Transverse colon (tissue), 3 donors: ENCODE measurements around the gene POU6F1.

ENCODE experiments used
- CTCF ChIP-seq, 5 experiments: fragments of 200-600 bp in 3 of 5; fragments of 450-650 bp in 2 of 5; sonication (generic) in 3 of 5; IDR thresholded peaks; 1 replicate in 2 of 5; 2 replicates in 3 of 5; pipeline ENCODE4 v1.5.1; 2016 to 2017; ENCODE audit warnings: antibody characterized with exemption in 5 of 5, inconsistent platforms in 3 of 5, mild to moderate bottlenecking in 2 of 5, moderate library complexity in 1 of 5
- POLR2A ChIP-seq: fragments of 450-650 bp; IDR thresholded peaks from one replicate; pipeline ENCODE4 v1.6.1; 2016; ENCODE audit warnings: antibody characterized with exemption, mild to moderate bottlenecking, moderate library complexity

GRCh38 chr12:51205350-51205749 lies 12.5 kb downstream of the POU6F1 start:
- TF ChIP-seq CTCF (IDR thresholded peaks at IDR 0.05) (no peak), POLR2A (no peak)
